Effector memory CD8-positive, alpha-beta T cell (primary cell): ENCODE data around the gene ZMIZ1.
A peak's percentile ranks its signal among the peaks of the same experiment; 100 is the strongest.

Source experiments
- ATAC-seq: fragments of 150-1000 bp; cut with Tn5 transposase; replicated peaks from 2 replicates; pipeline ENCODE4 v1.10.0; 2021; ENCODE audit warnings: mild to moderate bottlenecking, moderate library complexity
- DNase-seq, 3 experiments: peaks; one replicate each; pipeline ENCODE4 v3.0.0; 2021
- H3K27ac Mint-ChIP-seq, 2 donors: one replicate each; pipeline ENCODE4 v1.8.0; 2022; ENCODE audit warnings: mild to moderate bottlenecking in 2 of 2, mixed read lengths in 2 of 2, moderate library complexity in 2 of 2
- H3K27me3 Mint-ChIP-seq, 2 donors: one replicate each; pipeline ENCODE4 v1.8.0; 2022; ENCODE audit warnings: mixed read lengths in 2 of 2
- H3K36me3 Mint-ChIP-seq: one replicate; pipeline ENCODE4 v1.8.0; 2022; ENCODE audit warnings: mild to moderate bottlenecking, moderate library complexity, mixed read lengths; ENCODE audit not compliant: insufficient read depth
- H3K4me1 Mint-ChIP-seq, 2 donors: one replicate each; pipeline ENCODE4 v1.8.0; 2022; ENCODE audit warnings: low read depth in 2 of 2, mixed read lengths in 2 of 2
- H3K4me3 Mint-ChIP-seq, 2 donors: one replicate each; pipeline ENCODE4 v1.8.0; 2022; ENCODE audit warnings: mild to moderate bottlenecking in 2 of 2, mixed read lengths in 2 of 2, moderate library complexity in 2 of 2
- H3K9me3 Mint-ChIP-seq, 2 donors: one replicate each; pipeline ENCODE4 v1.8.0; 2022; ENCODE audit warnings: mixed read lengths in 2 of 2

ZMIZ1 gene

DNA sequence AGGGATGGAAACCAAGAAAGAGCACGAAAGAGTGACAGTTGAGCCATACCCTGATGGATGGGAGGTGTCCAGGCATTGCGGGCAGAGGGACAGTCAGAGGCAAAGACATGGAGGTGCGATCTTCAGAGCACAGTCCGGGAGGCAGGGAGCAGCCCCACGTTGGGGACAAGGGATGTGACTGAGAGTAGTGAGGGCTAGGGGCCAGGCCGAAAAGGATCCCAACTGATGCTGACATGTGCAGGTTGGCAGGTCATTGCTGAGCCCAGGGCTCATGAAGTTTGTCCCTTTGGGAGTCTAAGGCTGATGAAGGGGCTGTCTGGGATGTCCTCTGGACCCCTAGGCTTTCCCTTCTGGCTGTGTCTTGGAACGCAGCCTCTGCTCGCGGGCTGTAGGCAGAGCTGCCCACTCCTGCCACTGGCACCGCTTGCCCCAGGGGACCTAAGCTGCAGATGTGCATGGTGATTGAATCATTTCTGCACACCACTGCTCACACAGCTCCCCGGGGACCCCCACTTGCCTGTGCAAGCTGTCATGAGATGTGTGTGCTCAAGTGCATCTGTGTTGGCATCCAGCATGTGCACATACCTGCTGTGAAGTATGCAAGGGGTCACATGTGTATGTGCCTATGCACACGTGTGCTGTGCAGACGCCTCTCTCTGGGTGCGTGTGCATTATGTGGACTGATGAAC, 125.1 kb downstream of the ZMIZ1 start:
- Mint-ChIP-seq H3K27me3 (no peaks in the 10 kb centered on the region), H3K4me1 (peaks cover 0 to 6% of the 10 kb centered on the region in 2 donors), H3K4me3 (no peak overlapping the region), H3K9me3 (no peaks in the 10 kb centered on the region), H3K27ac (no peak overlapping the region), H3K36me3 (peaks cover 6% of the 10 kb centered on the region)
- ATAC-seq (no peak), DNase-seq (no peak)

DNA sequence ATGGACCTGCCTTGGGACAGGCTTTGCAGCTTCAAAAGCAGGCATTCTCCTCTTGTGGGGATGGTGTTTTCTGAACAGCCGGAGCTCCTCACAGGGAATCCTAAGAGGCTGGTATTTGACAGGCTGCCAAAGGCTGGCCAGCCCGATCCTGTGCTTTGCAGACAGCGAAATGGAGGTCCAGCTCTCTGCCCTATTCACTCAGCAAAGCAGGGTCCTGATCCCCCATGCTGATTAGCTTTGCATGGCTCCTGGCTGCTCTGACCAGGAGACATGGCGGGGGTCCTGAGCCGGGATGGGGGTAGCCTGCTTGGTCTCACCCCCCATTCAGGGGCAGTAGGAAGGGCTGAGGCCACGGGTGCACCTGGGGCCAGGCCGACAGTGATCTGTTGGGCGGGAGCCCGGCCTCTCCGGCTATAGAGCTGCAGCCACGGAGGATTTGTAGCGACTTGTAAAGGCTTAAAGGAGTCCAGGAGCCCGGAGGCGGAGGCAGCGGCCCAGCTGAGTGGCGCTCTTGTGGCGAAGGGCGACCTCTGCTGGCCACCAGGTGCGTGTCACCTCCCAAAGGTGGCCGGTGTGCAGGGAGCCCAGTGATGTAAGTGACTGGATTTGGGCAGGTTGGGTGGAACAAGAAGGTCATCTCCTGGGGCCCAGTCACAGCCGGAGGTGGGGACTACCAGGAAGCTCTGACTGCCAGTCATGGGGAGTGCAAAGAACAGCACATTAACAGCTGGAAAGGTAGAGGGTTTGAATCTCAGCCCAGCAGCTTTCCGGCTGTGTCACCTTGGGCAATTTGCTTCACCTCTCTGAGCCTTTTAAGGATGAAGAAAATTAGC, 126.5 kb downstream of the ZMIZ1 start:
- no peaks in the 10 kb centered on the region for H3K27me3 Mint-ChIP-seq
- H3K4me1 Mint-ChIP-seq: peaks cover 0 to 6% of the 10 kb centered on the region in 2 donors
- H3K9me3 Mint-ChIP-seq: no peaks in the 10 kb centered on the region
- peaks cover 6% of the 10 kb centered on the region for H3K36me3 Mint-ChIP-seq
- ATAC-seq (peak; percentile 92), DNase-seq (peak; percentile 70 to 73 (median 71))
- no peak overlapping the region for H3K4me3 Mint-ChIP-seq
- peak overlapping the region in 1 of 2 donors; percentile 65 for H3K27ac Mint-ChIP-seq

DNA sequence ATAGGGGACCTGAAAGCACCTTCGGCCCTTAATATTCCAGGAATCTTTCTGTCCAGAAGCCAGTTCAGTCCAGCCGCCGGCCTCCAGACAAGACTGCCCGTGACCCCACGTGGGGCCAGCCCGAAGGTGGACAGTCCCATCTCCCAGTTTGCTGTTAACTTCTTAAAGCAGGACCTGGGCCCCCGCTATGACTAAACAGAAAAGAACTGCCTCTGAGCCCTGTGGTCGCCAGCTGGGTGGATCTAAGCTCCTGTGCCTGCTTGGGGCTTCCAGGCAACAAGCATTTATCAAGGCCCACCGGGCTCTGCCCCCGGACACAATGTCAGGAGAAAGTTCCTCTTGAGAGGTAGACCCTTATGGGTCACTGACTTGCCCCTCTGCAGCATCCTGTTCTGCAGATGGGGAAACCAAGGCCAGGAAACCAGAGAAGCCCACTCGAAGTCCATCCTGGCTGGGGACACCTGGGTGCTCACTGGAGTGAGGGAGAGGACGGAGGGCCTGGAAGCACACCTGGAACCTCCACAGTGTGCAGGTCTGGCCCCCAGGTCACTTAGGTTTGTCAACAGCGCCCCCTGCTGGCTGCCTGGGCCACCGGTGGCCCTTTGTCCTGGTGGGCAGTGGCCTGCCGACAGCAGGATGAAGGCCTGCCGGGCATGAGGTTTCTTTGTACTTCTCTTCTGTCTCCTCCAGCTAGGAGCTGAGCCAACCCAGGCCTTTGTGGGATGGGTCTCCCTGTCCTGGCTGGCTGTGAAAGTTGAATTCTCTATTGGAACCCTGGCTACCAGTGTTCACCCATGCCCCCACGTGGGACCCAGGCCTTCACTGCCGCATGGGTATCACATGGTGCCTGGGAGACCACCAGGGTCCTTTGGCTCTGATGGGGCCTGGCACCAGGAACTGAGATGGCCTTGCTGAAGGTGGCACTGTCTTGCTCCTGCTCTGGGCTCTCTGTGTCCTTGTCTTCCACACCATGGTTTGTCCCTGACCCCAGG, 128.0 kb downstream of the ZMIZ1 start:
- no peaks in the 10 kb centered on the region for H3K27me3 Mint-ChIP-seq
- H3K4me3 Mint-ChIP-seq: no peak overlapping the region
- DNase-seq (peak; percentile 68 to 69 (median 69)), ATAC-seq (peak; percentile 68)
- peaks cover 5% of the 10 kb centered on the region for H3K36me3 Mint-ChIP-seq
- H3K9me3 Mint-ChIP-seq: no peaks in the 10 kb centered on the region
- H3K27ac Mint-ChIP-seq: no peak overlapping the region
- H3K4me1 Mint-ChIP-seq: peaks cover 0 to 6% of the 10 kb centered on the region in 2 donors

DNA sequence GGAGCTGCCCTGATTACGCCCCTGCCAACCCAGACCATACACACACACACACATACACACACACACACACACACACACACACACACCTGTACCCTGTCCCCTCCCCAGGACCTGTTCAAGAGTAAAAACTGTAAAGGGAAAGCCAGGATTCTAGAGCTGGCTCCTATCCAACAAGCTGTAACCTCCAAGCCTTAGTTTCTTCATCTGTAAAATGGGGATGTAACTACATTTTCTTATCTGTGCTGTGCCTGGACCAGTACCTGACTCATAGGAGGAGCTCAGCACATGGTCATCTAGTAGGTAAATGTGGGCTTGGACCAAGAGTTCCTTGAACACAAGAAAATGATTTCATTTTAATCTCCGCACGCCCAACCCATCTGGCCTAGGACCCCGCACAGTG, 128.8 kb downstream of the ZMIZ1 start:
- ATAC-seq: no peak
- H3K4me1 Mint-ChIP-seq: peaks cover 0 to 6% of the 10 kb centered on the region in 2 donors
- no peak overlapping the region for H3K27ac Mint-ChIP-seq
- no peaks in the 10 kb centered on the region for H3K27me3 Mint-ChIP-seq
- H3K9me3 Mint-ChIP-seq: no peaks in the 10 kb centered on the region
- no peak for DNase-seq
- H3K36me3 Mint-ChIP-seq: peaks cover 4% of the 10 kb centered on the region
- no peak overlapping the region for H3K4me3 Mint-ChIP-seq

DNA sequence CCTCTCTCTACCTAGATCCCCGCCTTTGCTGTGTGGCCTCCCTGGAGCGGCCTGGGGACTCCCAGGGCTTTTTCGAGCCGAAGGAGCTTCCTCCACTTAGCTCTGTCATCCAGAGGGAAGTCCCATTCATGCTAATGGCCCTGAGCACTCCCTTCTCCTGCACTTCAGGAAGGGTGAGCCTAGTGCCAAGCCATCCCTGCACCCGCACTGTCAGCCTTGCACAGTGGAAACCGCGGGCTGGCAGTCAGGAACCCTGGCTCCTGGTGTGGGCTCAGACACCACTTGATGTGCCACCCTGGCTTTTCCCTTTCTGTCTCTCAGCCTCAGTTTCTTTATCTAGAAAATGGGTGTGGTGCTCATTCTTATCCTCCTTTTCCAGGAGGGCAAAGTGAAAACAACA, 131.6 kb downstream of the ZMIZ1 start:
- Mint-ChIP-seq H3K27me3 (no peaks in the 10 kb centered on the region), H3K27ac (no peak overlapping the region), H3K36me3 (peaks cover 4% of the 10 kb centered on the region), H3K9me3 (no peaks in the 10 kb centered on the region), H3K4me1 (peaks cover 3 to 7% of the 10 kb centered on the region in 2 donors), H3K4me3 (no peak overlapping the region)
- ATAC-seq (no peak), DNase-seq (no peak)

DNA sequence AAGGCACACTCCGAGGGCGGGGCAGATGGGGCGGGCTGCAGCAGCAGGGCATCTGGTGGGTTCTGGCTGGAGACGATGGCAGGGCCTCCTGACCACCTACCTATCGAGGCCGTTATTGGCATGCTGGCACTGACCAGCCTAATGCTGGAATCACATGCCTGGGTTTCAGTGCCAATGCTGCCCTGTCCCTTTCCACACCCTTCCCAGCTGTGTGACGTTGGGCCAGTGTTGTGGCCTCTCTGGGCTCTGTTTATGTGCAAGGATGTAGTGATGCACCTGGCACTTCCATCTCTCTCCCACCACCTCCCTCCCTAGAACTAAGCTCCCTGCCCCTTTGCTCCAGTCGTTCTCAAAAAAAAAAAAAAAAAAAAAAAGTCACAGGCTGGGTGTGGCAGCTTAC, 132.9 kb downstream of the ZMIZ1 start:
- peaks cover 1 to 7% of the 10 kb centered on the region in 2 donors for H3K4me1 Mint-ChIP-seq
- H3K36me3 Mint-ChIP-seq: peaks cover 4% of the 10 kb centered on the region
- ATAC-seq (no peak), DNase-seq (no peak)
- no peak overlapping the region for H3K27ac Mint-ChIP-seq
- H3K4me3 Mint-ChIP-seq: no peak overlapping the region
- H3K27me3 Mint-ChIP-seq: no peaks in the 10 kb centered on the region
- no peaks in the 10 kb centered on the region for H3K9me3 Mint-ChIP-seq

DNA sequence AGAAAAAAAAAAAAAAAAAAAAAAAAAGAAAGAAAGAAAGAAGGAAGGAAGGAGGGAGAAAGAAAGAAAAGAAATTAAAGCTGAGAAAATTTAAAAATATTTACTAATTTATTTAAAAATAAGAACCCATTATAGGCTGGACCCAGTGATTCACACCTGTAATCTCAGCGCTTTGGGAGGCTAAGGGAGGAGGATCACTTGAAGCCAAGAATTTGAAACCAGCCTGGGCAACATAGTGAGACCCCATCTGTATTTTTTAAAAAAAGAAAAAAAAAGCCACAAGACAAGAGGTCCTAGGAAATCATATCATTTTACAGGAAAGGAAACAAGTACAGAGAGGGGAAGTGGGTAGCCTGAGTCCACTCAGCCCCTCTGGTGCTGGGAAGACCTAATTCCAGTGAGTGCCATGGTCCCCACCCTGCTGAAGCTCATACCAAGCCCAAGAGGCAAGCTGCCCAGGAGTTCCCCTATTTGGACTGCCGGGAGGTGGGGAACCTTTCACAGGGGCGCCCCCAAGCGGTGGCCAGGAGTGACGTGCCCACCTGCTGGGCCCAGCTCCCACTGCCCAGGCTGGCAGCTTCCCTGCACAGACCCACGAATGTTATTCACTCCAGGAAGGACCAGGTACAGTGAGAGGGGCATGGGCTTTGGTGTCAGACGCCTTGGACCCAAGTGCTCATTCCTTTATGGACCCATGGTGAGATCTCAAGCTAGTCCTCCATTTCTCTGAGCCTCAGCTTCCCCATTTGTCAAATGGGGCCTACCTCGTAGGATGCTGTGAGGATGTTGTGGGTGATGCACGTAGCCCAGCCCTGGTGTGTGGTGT, 133.6 kb downstream of the ZMIZ1 start:
- no peaks in the 10 kb centered on the region for H3K9me3 Mint-ChIP-seq
- H3K4me1 Mint-ChIP-seq: peaks cover 0 to 7% of the 10 kb centered on the region in 2 donors
- H3K27ac Mint-ChIP-seq: no peak overlapping the region
- no peak overlapping the region for H3K4me3 Mint-ChIP-seq
- DNase-seq (peak in 1 of 3 experiments; percentile 12), ATAC-seq (peak; percentile 33)
- H3K36me3 Mint-ChIP-seq: peaks cover 4% of the 10 kb centered on the region
- H3K27me3 Mint-ChIP-seq: no peaks in the 10 kb centered on the region

DNA sequence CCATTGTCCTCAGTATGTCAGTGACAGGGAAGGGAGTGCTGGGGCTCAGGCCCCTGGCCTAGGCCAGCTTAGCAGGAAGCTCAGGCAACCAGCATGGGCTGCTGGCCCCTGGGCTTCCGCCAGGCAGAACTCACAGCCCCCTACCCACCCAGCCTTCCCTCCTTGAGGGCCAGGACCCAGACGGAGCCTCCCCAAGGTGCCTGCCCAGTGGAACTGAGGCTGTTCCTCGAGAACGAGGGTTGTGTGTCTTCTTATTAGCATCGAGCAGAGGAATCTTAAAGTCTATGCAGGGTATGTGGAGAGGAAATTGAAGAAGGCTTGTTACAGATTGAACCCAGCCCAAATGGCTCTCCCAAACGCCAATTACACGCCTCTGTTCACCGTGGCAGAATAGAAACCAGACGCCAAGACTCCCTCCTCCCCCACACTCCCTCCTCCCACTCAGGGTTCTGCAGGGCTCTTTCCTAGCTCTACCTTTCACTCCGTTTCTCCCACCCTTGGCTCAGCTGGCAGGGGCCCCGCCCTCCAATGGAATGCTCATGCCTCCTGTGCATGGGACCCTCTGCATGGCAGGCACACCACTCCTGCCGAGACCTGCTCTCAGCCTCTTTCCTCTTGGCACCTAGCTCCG, 134.4 kb downstream of the ZMIZ1 start:
- H3K27me3 Mint-ChIP-seq: no peaks in the 10 kb centered on the region
- peaks cover 0 to 7% of the 10 kb centered on the region in 2 donors for H3K4me1 Mint-ChIP-seq
- no peaks in the 10 kb centered on the region for H3K9me3 Mint-ChIP-seq
- no peak for DNase-seq
- H3K27ac Mint-ChIP-seq: peak overlapping the region in 1 of 2 donors; percentile 16
- no peak overlapping the region for H3K4me3 Mint-ChIP-seq
- peaks cover 4% of the 10 kb centered on the region for H3K36me3 Mint-ChIP-seq
- no peak for ATAC-seq

DNA sequence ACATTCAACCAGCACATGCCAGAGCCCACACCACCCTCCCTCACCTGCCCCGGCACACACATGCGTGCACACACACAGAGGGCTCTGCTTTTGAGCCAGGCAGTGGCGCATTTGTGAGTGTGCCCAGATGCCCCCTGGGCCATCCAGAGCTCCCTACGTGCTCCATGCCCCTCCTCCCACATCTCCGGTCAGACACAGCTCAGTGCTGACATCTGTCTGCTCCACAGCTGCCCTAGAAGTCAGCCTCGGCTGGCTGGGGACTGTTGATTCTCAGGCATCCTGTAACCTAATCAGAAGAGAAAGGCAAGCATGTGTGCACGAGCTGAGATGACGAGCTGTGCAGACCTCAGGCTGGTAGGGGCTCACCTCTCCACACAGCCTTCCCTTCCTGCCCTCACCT, 135.1 kb downstream of the ZMIZ1 start:
- DNase-seq: no peak
- Mint-ChIP-seq H3K27me3 (no peaks in the 10 kb centered on the region), H3K4me1 (peaks cover 0 to 7% of the 10 kb centered on the region in 2 donors), H3K27ac (peak overlapping the region; percentile 1 to 16), H3K9me3 (no peaks in the 10 kb centered on the region), H3K4me3 (no peak overlapping the region), H3K36me3 (peaks cover 2% of the 10 kb centered on the region)
- no peak for ATAC-seq

DNA sequence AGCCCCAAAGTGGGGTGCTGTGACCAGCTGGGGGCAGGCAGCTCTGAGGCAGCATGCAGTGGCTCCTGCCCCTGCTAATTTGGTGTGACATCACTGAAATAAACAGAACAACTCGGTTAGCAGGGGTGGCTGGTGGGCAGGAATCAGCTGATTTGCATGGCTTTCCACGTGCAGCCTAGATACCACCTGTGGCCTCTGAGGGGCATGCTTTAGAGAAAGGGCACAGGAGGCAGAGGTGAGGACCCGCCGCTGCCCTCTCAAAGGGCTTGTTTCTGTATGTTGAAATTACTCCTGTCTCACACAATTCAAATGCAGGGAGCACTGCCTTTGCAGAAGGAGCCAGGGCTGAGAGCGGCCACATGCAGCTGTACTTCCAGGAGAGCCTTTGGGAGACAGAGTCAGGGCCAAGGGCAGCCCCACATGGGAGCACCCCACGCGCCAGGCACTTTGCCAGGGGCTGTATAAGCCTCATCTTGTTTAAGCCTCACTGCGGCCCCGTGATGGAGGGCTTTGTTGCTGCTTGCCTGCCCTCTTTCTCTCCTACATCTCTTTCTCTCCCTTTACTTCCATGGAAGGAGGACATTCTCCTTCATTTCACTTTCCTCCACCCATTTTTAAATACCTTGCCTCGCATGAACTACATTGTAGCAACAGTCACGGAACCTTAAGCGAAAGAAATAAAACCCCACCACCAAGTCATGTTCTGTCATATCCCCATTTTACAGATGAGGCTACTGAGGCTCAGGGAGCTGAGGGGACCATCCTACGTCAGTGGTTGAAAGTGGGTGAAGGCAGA, 137.7 kb downstream of the ZMIZ1 start:
- Mint-ChIP-seq H3K27ac (no peak overlapping the region), H3K27me3 (no peaks in the 10 kb centered on the region), H3K36me3 (peaks cover 4% of the 10 kb centered on the region), H3K4me1 (peaks cover 0 to 7% of the 10 kb centered on the region in 2 donors), H3K9me3 (no peaks in the 10 kb centered on the region), H3K4me3 (no peak overlapping the region)
- DNase-seq (no peak), ATAC-seq (no peak)

DNA sequence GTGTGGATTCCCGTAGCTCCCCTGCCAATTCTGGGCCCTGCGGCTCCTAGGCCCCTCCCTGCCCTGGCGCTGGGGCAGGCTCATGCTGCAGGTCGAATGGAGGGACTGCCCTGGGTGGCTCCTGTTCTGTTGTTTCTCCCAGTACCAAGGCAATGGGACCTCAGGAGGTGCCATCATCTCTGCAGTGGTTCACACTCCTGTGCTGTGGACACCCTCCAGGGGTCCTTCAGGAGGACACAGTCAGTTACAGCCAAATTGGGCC, 138.3 kb downstream of the ZMIZ1 start:
- Mint-ChIP-seq H3K4me3 (no peak overlapping the region), H3K4me1 (peaks cover 0 to 7% of the 10 kb centered on the region in 2 donors), H3K9me3 (no peaks in the 10 kb centered on the region), H3K27ac (no peak overlapping the region), H3K36me3 (peaks cover 9% of the 10 kb centered on the region), H3K27me3 (no peaks in the 10 kb centered on the region)
- DNase-seq (no peak), ATAC-seq (no peak)

DNA sequence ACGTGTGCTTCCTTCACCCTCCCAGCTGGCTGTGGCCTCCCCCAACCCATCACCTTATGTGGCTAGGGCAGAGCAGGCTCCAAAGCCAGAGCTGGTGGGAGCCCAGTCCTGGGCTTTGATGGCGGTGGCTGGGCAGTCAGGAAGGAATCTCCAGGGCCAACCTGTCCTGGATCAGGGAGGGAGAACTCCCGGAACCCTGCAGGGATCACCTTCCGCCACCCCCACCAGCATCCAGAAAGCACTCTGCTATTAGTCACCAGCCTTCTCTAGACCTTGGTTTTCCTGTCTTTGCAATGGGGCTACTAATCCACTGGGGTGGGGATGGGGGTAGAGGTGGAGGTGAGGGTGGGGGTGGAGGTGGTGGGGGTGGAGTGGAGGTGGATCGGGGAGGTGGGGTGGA, 139.0 kb downstream of the ZMIZ1 start:
- peaks cover 9% of the 10 kb centered on the region for H3K36me3 Mint-ChIP-seq
- no peak overlapping the region for H3K4me3 Mint-ChIP-seq
- DNase-seq: no peak
- H3K27me3 Mint-ChIP-seq: no peaks in the 10 kb centered on the region
- peaks cover 0 to 7% of the 10 kb centered on the region in 2 donors for H3K4me1 Mint-ChIP-seq
- no peaks in the 10 kb centered on the region for H3K9me3 Mint-ChIP-seq
- ATAC-seq: no peak
- no peak overlapping the region for H3K27ac Mint-ChIP-seq
